WTC11 (cell line): ENCODE results near the gene PCSK7. TPM values are rescaled to one million over a fixed set of nuclear protein-coding genes. Genes with fewer than 3 reads are reported as not detected.

Experiments used
- ATAC-seq: fragments of 200-7000 bp; cut with Tn5 transposase; 2 replicates; pipeline ENCODE4 v1.10.0; 2021; ENCODE audit warnings: mild to moderate bottlenecking, moderate library complexity
- CTCF ChIA-PET: fragments of 300-600 bp; sonication (Branson Sonifier 250); formaldehyde crosslinking; loops from one replicate; lab custom pipeline; 2021; ENCODE audit warnings: antibody characterized with exemption; lab: Charles Lee
- POLR2A ChIA-PET: fragments of 350-600 bp; sonication (Branson Sonifier 250); formaldehyde crosslinking; loops from one replicate; lab custom pipeline; 2021; ENCODE audit warnings: antibody characterized with exemption; lab: Charles Lee
- DNase-seq: peaks from one replicate; pipeline ENCODE4 v3.0.0; 2021; ENCODE audit warnings: low spot score
- H3K27ac Mint-ChIP-seq: 2 replicates; pipeline ENCODE4 v1.8.0; 2021; ENCODE audit warnings: mixed read lengths
- H3K27me3 Mint-ChIP-seq: 2 replicates; pipeline ENCODE4 v1.8.0; 2021; ENCODE audit warnings: low read depth, mild to moderate bottlenecking, moderate library complexity, mixed read lengths
- H3K36me3 Mint-ChIP-seq: 2 replicates; pipeline ENCODE4 v1.8.0; 2021; ENCODE audit warnings: mixed read lengths
- H3K4me1 Mint-ChIP-seq: 2 replicates; pipeline ENCODE4 v1.8.0; 2022; ENCODE audit warnings: mixed read lengths
- H3K4me3 Mint-ChIP-seq: 2 replicates; pipeline ENCODE4 v1.8.0; 2021; ENCODE audit warnings: mild to moderate bottlenecking, moderate library complexity, mixed read lengths
- H3K9me3 Mint-ChIP-seq: 2 replicates; pipeline ENCODE4 v1.8.0; 2021; ENCODE audit warnings: mixed read lengths
- CREM ChIP-seq: sonication (generic); formaldehyde crosslinking; IDR thresholded peaks from 2 replicates; pipeline ENCODE4 v1.8.1; 2022; ENCODE audit warnings: mild to moderate bottlenecking, missing genetic modification reagents, moderate library complexity
- EMX1 ChIP-seq: fragments of 250-450 bp; sonication (Bioruptor Pico); IDR thresholded peaks from 2 replicates; pipeline ENCODE4 v1.8.0; 2021; ENCODE audit warnings: mild to moderate bottlenecking
- ESRRA ChIP-seq: sonication (generic); formaldehyde crosslinking; IDR thresholded peaks from 2 replicates; pipeline ENCODE4 v1.8.1; 2022; ENCODE audit warnings: mild to moderate bottlenecking, missing genetic modification reagents, borderline replicate concordance
- ETV6 ChIP-seq: sonication (generic); formaldehyde crosslinking; IDR thresholded peaks from 2 replicates; pipeline ENCODE4 v1.8.1; 2022; ENCODE audit warnings: mild to moderate bottlenecking, missing genetic modification reagents
- FOXK1 ChIP-seq: sonication (generic); formaldehyde crosslinking; IDR thresholded peaks from 2 replicates; pipeline ENCODE4 v1.8.0; 2022; ENCODE audit warnings: mild to moderate bottlenecking, moderate library complexity, missing genetic modification reagents
- GTF2I ChIP-seq: fragments of 250-450 bp; sonication (Bioruptor Pico); conservative IDR thresholded peaks from 2 replicates; pipeline ENCODE4 v1.4.0; 2021; ENCODE audit warnings: mild to moderate bottlenecking
- MYBL2 ChIP-seq: sonication (generic); formaldehyde crosslinking; IDR thresholded peaks from 2 replicates; pipeline ENCODE4 v1.8.1; 2023; ENCODE audit warnings: mild to moderate bottlenecking, moderate library complexity, missing genetic modification reagents
- NFATC4 ChIP-seq: fragments of 250-450 bp; sonication (Bioruptor Pico); IDR thresholded peaks from 2 replicates; pipeline ENCODE4 v1.9.0; 2021; ENCODE audit warnings: mild to moderate bottlenecking
- PRRX2 ChIP-seq: fragments of 250-450 bp; sonication (Bioruptor Pico); IDR thresholded peaks from 2 replicates; pipeline ENCODE4 v1.8.0; 2021; ENCODE audit warnings: mild to moderate bottlenecking
- SP1 ChIP-seq: sonication (generic); formaldehyde crosslinking; conservative IDR thresholded peaks from 2 replicates; pipeline ENCODE4 v1.8.1; 2022; ENCODE audit warnings: missing genetic modification reagents
- TEAD1 ChIP-seq: sonication (generic); formaldehyde crosslinking; IDR thresholded peaks from 2 replicates; pipeline ENCODE4 v1.8.0; 2022; ENCODE audit warnings: mild to moderate bottlenecking, missing genetic modification reagents
- TP53 ChIP-seq: sonication (generic); formaldehyde crosslinking; IDR thresholded peaks from 2 replicates; pipeline ENCODE4 v1.8.1; 2023; ENCODE audit warnings: mild to moderate bottlenecking, missing genetic modification reagents
- ZNF121 ChIP-seq: sonication (generic); formaldehyde crosslinking; IDR thresholded peaks from 2 replicates; pipeline ENCODE4 v1.8.0; 2023; ENCODE audit warnings: missing genetic modification reagents
- ZNF219 ChIP-seq: sonication (generic); formaldehyde crosslinking; IDR thresholded peaks from 2 replicates; pipeline ENCODE4 v1.8.0; 2023; ENCODE audit warnings: missing genetic modification reagents, mild to moderate bottlenecking, borderline replicate concordance
- ZNF416 ChIP-seq: fragments of 250-450 bp; sonication (Bioruptor Pico); IDR thresholded peaks from 2 replicates; pipeline ENCODE4 v1.9.0; 2021; ENCODE audit warnings: mild to moderate bottlenecking, inconsistent platforms
- ZNF671 ChIP-seq: fragments of 250-450 bp; sonication (Bioruptor Pico); IDR thresholded peaks from 2 replicates; pipeline ENCODE4 v1.8.0; 2021; ENCODE audit warnings: mild to moderate bottlenecking
- total RNA-seq: library from RNA; stranded (reverse); gene quantifications from 3 replicates; pipeline ENCODE4 v1.2.3, GENCODE V29; 2021
- TF ChIP-seq, protein P1 (sequence below): sonication (generic); formaldehyde crosslinking; IDR thresholded peaks from 2 replicates; pipeline ENCODE4 v1.8.0; 2022; ENCODE audit warnings: mild to moderate bottlenecking, missing genetic modification reagents
- TF ChIP-seq, protein P2 (sequence below): fragments of 250-450 bp; sonication (Bioruptor Pico); IDR thresholded peaks from 2 replicates; pipeline ENCODE4 v1.9.0; 2021; ENCODE audit warnings: moderate library complexity, mild to moderate bottlenecking, inconsistent platforms, borderline replicate concordance
- TF ChIP-seq, protein P3 (sequence below): sonication (generic); formaldehyde crosslinking; IDR thresholded peaks from 2 replicates; pipeline ENCODE4 v1.8.1; 2022; ENCODE audit warnings: mild to moderate bottlenecking, moderate library complexity, missing genetic modification reagents
- TF ChIP-seq, protein P4 (sequence below): fragments of 250-450 bp; sonication (Bioruptor Pico); IDR thresholded peaks from 2 replicates; pipeline ENCODE4 v1.8.0; 2021; ENCODE audit warnings: mild to moderate bottlenecking
- TF ChIP-seq, protein P5 (sequence below): sonication (generic); formaldehyde crosslinking; IDR thresholded peaks from 2 replicates; pipeline ENCODE4 v1.8.0; 2022; ENCODE audit warnings: mild to moderate bottlenecking, missing genetic modification reagents
- TF ChIP-seq, protein P6 (sequence below): sonication (generic); formaldehyde crosslinking; conservative IDR thresholded peaks from 2 replicates; pipeline ENCODE4 v1.8.1; 2023; ENCODE audit warnings: mild to moderate bottlenecking, low read depth, missing genetic modification reagents, moderate library complexity

The PCSK7 gene
- total RNA-seq, 1 experiment from 2014 or later = 48.9 TPM

DNA sequence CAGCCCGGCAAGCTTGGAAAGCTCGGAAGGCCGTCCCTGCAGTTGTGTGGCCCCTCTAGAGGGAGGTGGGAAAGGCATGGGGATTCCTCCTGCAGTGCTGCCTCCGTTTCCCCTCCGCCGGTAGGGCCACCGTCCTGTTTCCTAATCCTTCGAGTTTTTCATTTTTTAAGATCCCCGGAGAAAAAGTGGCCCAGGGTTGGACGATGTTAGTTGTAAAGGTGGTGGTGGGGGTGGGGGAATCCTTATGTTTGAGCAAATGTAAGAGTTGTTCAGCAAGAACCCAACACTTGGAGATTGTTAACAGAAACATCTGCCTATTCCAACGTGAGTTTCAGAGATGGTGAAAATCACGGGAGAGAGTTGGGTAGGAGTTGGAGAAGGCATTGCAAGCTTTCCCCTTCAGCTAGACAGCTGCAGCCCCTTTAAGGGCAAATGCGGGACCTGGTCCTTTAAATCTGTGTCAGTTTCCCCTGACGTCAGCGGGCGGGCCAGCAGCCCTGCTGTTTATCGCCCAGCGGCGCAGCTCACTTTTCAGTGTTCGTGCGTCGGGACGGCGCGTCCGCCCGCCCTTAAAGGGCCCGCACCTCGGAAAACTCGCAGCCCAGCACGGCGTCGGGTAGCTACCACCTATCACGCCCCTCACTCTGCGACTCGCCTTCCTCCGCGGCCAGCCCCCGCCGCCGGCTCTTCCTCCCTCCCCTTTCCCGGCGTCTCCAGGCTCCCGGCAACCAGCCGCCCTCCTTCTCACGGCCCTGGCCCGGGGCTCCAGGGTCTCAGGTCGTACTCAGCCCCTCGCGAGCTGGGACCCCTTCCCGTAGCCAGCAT, 53.5 kb downstream of the PCSK7 start, which contains the start of gene SIDT2:
Gene SIDT2 (plus strand): TSS at position 534 of the 825 bp plus-strand sequence. CDS start 521 bp downstream, outside the sequence.
- peaks cover 6% of the 10 kb centered on the region for H3K27me3 Mint-ChIP-seq
- H3K4me3 Mint-ChIP-seq = peak within 1 kb of the TSS; percentile 92
- peak; percentile 87 for ATAC-seq
- CTCF ChIA-PET = interaction anchor here (0.6 to 5.6 kb wide), 23 partner anchors 8 to 1773 kb away, joined by 3 to 68 read pairs (median 5); partner anchors contain the start of genes APOA5, PAFAH1B2, PCSK7 and RNF214
- H3K27ac Mint-ChIP-seq = peak within 1 kb of the TSS; percentile 95
- H3K36me3 Mint-ChIP-seq = peaks cover 7% of the 10 kb centered on the region; the same call in 1 of the 2 replicates
- DNase-seq = peak; percentile 94
- TF ChIP-seq, protein P1, sequence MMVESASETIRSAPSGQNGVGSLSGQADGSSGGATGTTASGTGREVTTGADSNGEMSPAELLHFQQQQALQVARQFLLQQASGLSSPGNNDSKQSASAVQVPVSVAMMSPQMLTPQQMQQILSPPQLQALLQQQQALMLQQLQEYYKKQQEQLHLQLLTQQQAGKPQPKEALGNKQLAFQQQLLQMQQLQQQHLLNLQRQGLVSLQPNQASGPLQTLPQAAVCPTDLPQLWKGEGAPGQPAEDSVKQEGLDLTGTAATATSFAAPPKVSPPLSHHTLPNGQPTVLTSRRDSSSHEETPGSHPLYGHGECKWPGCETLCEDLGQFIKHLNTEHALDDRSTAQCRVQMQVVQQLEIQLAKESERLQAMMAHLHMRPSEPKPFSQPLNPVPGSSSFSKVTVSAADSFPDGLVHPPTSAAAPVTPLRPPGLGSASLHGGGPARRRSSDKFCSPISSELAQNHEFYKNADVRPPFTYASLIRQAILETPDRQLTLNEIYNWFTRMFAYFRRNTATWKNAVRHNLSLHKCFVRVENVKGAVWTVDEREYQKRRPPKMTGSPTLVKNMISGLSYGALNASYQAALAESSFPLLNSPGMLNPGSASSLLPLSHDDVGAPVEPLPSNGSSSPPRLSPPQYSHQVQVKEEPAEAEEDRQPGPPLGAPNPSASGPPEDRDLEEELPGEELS = peak; percentile 67; the same call in 1 of the 2 replicates
- TF ChIP-seq ZNF671 (CRISPR knock-in tag) = peak; percentile 22; the same call in 1 of the 2 replicates
- TF ChIP-seq PRRX2 (CRISPR knock-in tag) = 0 out of 2 replicates have a peak, but pooled peaks have one; percentile 73
- TF ChIP-seq, protein P2, sequence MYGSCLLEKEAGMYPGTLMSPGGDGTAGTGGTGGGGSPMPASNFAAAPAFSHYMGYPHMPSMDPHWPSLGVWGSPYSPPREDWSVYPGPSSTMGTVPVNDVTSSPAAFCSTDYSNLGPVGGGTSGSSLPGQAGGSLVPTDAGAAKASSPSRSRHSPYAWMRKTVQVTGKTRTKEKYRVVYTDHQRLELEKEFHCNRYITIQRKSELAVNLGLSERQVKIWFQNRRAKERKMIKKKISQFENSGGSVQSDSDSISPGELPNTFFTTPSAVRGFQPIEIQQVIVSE (CRISPR knock-in tag) = no peak
- TF ChIP-seq, protein P3, sequence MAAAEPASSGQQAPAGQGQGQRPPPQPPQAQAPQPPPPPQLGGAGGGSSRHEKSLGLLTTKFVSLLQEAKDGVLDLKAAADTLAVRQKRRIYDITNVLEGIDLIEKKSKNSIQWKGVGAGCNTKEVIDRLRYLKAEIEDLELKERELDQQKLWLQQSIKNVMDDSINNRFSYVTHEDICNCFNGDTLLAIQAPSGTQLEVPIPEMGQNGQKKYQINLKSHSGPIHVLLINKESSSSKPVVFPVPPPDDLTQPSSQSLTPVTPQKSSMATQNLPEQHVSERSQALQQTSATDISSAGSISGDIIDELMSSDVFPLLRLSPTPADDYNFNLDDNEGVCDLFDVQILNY (CRISPR knock-in tag) = 0 out of 2 replicates have a peak, but pooled peaks have one; percentile 23
- TF ChIP-seq TP53 = no peak
- TF ChIP-seq, protein P4, sequence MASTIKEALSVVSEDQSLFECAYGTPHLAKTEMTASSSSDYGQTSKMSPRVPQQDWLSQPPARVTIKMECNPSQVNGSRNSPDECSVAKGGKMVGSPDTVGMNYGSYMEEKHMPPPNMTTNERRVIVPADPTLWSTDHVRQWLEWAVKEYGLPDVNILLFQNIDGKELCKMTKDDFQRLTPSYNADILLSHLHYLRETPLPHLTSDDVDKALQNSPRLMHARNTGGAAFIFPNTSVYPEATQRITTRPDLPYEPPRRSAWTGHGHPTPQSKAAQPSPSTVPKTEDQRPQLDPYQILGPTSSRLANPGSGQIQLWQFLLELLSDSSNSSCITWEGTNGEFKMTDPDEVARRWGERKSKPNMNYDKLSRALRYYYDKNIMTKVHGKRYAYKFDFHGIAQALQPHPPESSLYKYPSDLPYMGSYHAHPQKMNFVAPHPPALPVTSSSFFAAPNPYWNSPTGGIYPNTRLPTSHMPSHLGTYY (CRISPR knock-in tag) = peak; percentile 86; the same call in 1 of the 2 replicates
- peak; percentile 65; the same call in 1 of the 2 replicates for TF ChIP-seq NFATC4 (CRISPR knock-in tag)
- TF ChIP-seq ETV6 = peak; percentile 47; the same call in 1 of the 2 replicates
- TF ChIP-seq CREM = peak; percentile 88; the same call in 1 of the 2 replicates
- TF ChIP-seq, protein P5, sequence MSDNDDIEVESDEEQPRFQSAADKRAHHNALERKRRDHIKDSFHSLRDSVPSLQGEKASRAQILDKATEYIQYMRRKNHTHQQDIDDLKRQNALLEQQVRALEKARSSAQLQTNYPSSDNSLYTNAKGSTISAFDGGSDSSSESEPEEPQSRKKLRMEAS = peak; percentile 58; the same call in 1 of the 2 replicates
- TF ChIP-seq TEAD1 = 0 out of 2 replicates have a peak, but pooled peaks have one; percentile 16
- no peak for TF ChIP-seq MYBL2 (CRISPR knock-in tag)
- TF ChIP-seq ZNF219 (CRISPR knock-in tag) = no peak
- peak; percentile 68; the same call in 1 of the 2 replicates for TF ChIP-seq ZNF416
- no peak for TF ChIP-seq ESRRA (CRISPR knock-in tag)
- TF ChIP-seq, protein P6, sequence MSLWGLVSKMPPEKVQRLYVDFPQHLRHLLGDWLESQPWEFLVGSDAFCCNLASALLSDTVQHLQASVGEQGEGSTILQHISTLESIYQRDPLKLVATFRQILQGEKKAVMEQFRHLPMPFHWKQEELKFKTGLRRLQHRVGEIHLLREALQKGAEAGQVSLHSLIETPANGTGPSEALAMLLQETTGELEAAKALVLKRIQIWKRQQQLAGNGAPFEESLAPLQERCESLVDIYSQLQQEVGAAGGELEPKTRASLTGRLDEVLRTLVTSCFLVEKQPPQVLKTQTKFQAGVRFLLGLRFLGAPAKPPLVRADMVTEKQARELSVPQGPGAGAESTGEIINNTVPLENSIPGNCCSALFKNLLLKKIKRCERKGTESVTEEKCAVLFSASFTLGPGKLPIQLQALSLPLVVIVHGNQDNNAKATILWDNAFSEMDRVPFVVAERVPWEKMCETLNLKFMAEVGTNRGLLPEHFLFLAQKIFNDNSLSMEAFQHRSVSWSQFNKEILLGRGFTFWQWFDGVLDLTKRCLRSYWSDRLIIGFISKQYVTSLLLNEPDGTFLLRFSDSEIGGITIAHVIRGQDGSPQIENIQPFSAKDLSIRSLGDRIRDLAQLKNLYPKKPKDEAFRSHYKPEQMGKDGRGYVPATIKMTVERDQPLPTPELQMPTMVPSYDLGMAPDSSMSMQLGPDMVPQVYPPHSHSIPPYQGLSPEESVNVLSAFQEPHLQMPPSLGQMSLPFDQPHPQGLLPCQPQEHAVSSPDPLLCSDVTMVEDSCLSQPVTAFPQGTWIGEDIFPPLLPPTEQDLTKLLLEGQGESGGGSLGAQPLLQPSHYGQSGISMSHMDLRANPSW (CRISPR knock-in tag) = no peak
- TF ChIP-seq SP1 (CRISPR knock-in tag) = peak; percentile 51
- peak; percentile 95 for TF ChIP-seq FOXK1 (CRISPR knock-in tag)
- no peak for TF ChIP-seq GTF2I (CRISPR knock-in tag)
- TF ChIP-seq EMX1 (CRISPR knock-in tag) = peak; percentile 56; the same call in 1 of the 2 replicates
- no peak for TF ChIP-seq ZNF121 (CRISPR knock-in tag)
- peaks cover 26% of the 10 kb centered on the region for H3K4me1 Mint-ChIP-seq
- no peaks in the 10 kb centered on the region for H3K9me3 Mint-ChIP-seq
- POLR2A ChIA-PET = interaction anchor here (0.5 to 2.3 kb wide), 12 partner anchors 8 to 492 kb away, joined by 3 to 17 read pairs (median 4); partner anchors contain the start of genes PAFAH1B2, PCSK7 and TAGLN
